Suprapubic skin (tissue), 4 donors: Measurements from ENCODE around the gene TTBK2. TPM values are rescaled to one million over a fixed set of nuclear protein-coding genes. Genes with fewer than 3 reads are reported as not detected.

Experiments
- DNase-seq, 2 donors: peaks; one replicate each; pipeline ENCODE4 v3.0.0-alpha.2; 2019; ENCODE audit warnings: low spot score in 2 of 2
- H3K27ac ChIP-seq: fragments of 200-600 bp; sonication (generic); one replicate; pipeline ENCODE4 v1.5.1; 2019
- H3K27me3 ChIP-seq: fragments of 200-600 bp; sonication (generic); one replicate; pipeline ENCODE4 v1.5.1; 2019
- H3K36me3 ChIP-seq: fragments of 200-600 bp; sonication (generic); one replicate; pipeline ENCODE4 v1.5.1; 2019
- H3K4me1 ChIP-seq: fragments of 200-600 bp; sonication (generic); one replicate; pipeline ENCODE4 v1.5.1; 2019
- H3K4me3 ChIP-seq: fragments of 200-600 bp; sonication (generic); one replicate; pipeline ENCODE4 v1.5.1; 2019; ENCODE audit warnings: mild to moderate bottlenecking
- H3K9me3 ChIP-seq: fragments of 200-600 bp; sonication (generic); one replicate; pipeline ENCODE4 v1.5.1; 2019
- EP300 ChIP-seq: sonication (generic); formaldehyde crosslinking; IDR thresholded peaks from one replicate; pipeline ENCODE4 v1.6.1; 2017; ENCODE audit warnings: antibody characterized with exemption
- POLR2A ChIP-seq, 2 donors: fragments of 450-650 bp; IDR thresholded peaks; one replicate each; pipeline ENCODE4 v1.6.1; 2017; ENCODE audit warnings: antibody characterized with exemption in 2 of 2, mild to moderate bottlenecking in 2 of 2, moderate library complexity in 2 of 2
- POLR2AphosphoS5 ChIP-seq, 3 donors: sonication (generic); formaldehyde crosslinking; IDR thresholded peaks; one replicate each; pipeline ENCODE4 v1.6.1; 2017; ENCODE audit warnings: antibody characterized with exemption in 3 of 3
- WGBS: methylation state at CpG from one replicate; pipeline ENCODE4 v1.1.5; 2018; 5-methylcytosine and 5-hydroxymethylcytosine counted together
- total RNA-seq, 4 donors: library from RNA; depleted of rRNA; stranded (reverse); fragments of >200 nt; gene quantifications; one replicate each; pipeline ENCODE4 v1.1.0, GENCODE V29; 2016
- TF ChIP-seq, protein P1 (sequence below), 2 donors: fragments of 200-600 bp in 1 of 2; fragments of 450-650 bp in 1 of 2; sonication (generic) in 1 of 2; IDR thresholded peaks; one replicate each; pipeline ENCODE4 v1.5.1; 2016 to 2019; ENCODE audit warnings: antibody characterized with exemption in 2 of 2, mild to moderate bottlenecking in 1 of 2, moderate library complexity in 1 of 2

Gene TTBK2
- total RNA-seq, 4 donors from 2014 or later: 10.5 to 20.6 (median 14.8) TPM

DNA sequence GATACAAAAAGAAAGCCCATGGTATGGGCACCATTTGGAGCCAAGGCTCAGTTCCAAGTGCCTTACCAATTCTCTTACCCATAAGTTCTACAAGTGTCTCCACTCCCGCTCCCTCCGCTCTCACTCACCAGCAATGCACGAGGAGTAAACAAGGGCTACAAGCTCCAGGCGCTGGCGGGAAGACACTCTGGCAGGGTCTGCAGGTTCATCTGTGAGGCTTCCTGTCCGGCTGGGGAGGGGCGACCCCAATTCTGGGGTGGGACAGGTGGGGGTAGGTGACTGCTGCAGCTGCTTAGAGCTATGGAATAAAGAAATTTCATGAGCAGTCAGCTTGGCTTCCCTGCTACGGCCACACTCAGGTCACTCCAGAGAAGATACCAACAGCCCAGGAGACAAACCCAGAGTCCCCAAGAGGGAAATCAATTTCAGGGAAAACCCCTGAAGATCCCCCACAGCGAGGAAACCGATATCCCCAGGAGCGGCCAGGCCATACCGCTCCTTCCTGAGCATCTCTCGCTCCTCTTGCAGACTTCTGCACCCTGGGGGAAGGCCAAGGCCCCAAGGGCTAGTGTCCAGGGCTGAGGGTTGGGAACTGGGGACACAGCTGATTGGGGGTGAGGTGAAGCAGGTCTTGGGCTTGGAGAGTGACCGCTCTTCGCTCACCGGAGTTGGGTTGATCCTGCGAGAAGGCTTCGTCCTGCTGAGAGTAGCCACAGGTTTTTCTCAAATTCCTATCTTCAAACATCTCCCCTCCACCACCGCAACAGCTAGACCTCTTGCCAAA lies 185.0 kb downstream of the TTBK2 start:
- Histone ChIP-seq H3K9me3 (no peaks in the 10 kb centered on the region), H3K36me3 (peaks cover 45% of the 10 kb centered on the region), H3K4me3 (peak overlapping the region; percentile 67), H3K27me3 (no peaks in the 10 kb centered on the region), H3K4me1 (peaks cover 16% of the 10 kb centered on the region), H3K27ac (no peak overlapping the region)
- no peak for TF ChIP-seq POLR2AphosphoS5 (IDR thresholded peaks at IDR 0.05)
- no peak for TF ChIP-seq POLR2A (IDR thresholded peaks at IDR 0.05)
- TF ChIP-seq, protein P1, sequence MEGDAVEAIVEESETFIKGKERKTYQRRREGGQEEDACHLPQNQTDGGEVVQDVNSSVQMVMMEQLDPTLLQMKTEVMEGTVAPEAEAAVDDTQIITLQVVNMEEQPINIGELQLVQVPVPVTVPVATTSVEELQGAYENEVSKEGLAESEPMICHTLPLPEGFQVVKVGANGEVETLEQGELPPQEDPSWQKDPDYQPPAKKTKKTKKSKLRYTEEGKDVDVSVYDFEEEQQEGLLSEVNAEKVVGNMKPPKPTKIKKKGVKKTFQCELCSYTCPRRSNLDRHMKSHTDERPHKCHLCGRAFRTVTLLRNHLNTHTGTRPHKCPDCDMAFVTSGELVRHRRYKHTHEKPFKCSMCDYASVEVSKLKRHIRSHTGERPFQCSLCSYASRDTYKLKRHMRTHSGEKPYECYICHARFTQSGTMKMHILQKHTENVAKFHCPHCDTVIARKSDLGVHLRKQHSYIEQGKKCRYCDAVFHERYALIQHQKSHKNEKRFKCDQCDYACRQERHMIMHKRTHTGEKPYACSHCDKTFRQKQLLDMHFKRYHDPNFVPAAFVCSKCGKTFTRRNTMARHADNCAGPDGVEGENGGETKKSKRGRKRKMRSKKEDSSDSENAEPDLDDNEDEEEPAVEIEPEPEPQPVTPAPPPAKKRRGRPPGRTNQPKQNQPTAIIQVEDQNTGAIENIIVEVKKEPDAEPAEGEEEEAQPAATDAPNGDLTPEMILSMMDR (IDR thresholded peaks at IDR 0.05): no peak
- no peak for TF ChIP-seq EP300
- DNase-seq: no peak
- WGBS: 81% methylated on average over 16 of the region's 19 CpGs

DNA sequence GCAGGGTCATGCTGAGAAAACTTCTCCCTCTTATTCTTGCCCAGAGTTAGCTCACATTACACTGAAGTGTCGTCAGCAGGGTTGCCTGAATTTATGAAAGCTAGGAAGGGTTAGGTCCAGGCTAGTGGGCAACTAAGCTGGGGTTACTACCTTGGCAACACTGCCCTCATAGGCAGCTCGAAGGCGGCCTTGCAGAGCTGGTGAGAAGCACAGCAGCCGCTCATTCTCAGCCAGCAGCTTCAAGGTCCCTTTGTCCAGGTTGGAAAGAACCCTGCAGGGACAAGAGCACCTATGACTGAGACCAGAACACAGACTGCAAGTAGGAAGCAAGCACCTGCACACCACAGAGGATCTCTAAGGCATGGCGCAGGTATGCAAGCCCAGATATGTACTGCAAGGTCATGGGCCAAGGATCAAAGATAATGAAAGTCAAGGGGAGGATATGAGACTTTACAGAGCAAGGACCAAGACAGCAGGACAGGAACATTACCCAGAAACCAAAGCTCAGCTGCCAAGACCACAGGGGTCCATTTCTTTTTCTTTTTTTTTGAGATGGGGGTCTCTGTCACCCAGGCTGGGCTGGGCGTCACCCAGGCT lies 186.4 kb downstream of the TTBK2 start:
- Histone ChIP-seq H3K9me3 (no peaks in the 10 kb centered on the region), H3K27ac (no peak overlapping the region), H3K36me3 (peaks cover 59% of the 10 kb centered on the region), H3K27me3 (no peaks in the 10 kb centered on the region), H3K4me3 (no peak overlapping the region), H3K4me1 (peaks cover 16% of the 10 kb centered on the region)
- DNase-seq: no peak
- WGBS: 96% methylated on average over 6 of the region's 6 CpGs
- TF ChIP-seq, protein P1 (IDR thresholded peaks at IDR 0.05): no peak
- TF ChIP-seq EP300 (no peak), POLR2A (IDR thresholded peaks at IDR 0.05) (no peak), POLR2AphosphoS5 (IDR thresholded peaks at IDR 0.05) (no peak)

DNA sequence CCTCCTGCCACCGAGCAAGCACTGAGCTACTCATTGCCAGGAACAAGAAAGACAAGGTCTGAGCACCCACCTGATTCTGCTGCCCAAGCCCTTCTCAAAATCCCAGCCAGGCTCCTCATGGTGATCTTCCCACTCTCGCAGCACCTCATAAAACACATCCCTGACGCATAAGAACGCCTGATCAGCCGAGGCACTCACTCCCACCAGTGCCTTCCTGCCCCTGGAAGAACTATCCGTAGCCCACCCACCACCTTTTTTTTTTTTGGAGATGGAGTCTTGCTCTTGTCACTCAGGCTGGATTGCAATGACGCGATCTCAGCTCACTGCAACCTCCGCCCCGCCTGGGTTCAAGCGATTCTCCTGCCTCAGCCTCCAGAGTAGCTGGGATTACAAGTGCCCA lies 187.6 kb downstream of the TTBK2 start:
- H3K27ac ChIP-seq: no peak overlapping the region
- WGBS: 93% methylated on average over 11 of the region's 11 CpGs
- TF ChIP-seq POLR2A (IDR thresholded peaks at IDR 0.05) (no peak), EP300 (no peak), POLR2AphosphoS5 (IDR thresholded peaks at IDR 0.05) (no peak)
- TF ChIP-seq, protein P1 (IDR thresholded peaks at IDR 0.05): no peak
- H3K36me3 ChIP-seq: peaks cover 71% of the 10 kb centered on the region
- no peak overlapping the region for H3K4me3 ChIP-seq
- H3K27me3 ChIP-seq: no peaks in the 10 kb centered on the region
- DNase-seq: no peak
- H3K9me3 ChIP-seq: no peaks in the 10 kb centered on the region
- peaks cover 16% of the 10 kb centered on the region for H3K4me1 ChIP-seq

DNA sequence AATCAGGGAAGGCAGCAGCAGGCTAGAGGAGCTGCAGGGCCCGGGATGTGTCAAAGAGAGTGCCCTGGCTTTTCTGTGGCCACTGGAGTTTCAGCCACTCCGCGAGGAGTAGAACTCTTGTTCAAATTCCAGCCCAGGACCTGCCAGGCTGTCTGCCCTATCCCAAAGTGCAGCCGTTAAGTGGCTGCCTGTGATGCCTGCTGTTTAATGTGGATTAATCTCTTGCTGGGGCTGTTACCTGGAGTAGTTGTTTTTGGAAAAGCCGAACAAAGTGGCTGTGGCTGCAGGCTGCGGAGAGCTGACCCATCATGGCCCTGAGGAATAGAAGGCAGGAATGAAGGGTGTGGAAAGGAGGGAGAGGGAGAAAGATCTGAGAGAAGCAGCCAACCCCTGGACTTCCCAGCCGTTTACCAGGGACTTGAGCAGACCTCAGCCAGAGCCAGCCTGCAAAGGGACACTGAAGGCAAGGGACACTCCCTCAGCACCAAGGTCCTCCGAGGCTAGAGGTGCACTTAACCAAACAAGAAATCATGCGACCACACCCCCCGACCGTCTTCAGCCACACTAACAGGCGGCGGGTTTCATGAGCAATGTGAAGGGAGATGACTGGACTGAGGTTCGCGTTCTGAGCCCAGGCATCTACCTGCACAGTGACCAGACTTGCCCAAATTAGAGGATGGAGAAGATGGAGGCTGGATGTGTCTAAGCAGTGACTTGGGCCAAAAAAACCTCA lies 188.3 kb downstream of the TTBK2 start:
- Histone ChIP-seq H3K36me3 (peaks cover 78% of the 10 kb centered on the region), H3K9me3 (no peaks in the 10 kb centered on the region), H3K27me3 (no peaks in the 10 kb centered on the region), H3K4me1 (peaks cover 11% of the 10 kb centered on the region), H3K4me3 (no peak overlapping the region), H3K27ac (no peak overlapping the region)
- TF ChIP-seq EP300 (no peak), POLR2A (IDR thresholded peaks at IDR 0.05) (no peak), POLR2AphosphoS5 (IDR thresholded peaks at IDR 0.05) (no peak)
- TF ChIP-seq, protein P1 (IDR thresholded peaks at IDR 0.05): no peak
- WGBS: 92% methylated on average over 14 of the region's 15 CpGs
- no peak for DNase-seq

DNA sequence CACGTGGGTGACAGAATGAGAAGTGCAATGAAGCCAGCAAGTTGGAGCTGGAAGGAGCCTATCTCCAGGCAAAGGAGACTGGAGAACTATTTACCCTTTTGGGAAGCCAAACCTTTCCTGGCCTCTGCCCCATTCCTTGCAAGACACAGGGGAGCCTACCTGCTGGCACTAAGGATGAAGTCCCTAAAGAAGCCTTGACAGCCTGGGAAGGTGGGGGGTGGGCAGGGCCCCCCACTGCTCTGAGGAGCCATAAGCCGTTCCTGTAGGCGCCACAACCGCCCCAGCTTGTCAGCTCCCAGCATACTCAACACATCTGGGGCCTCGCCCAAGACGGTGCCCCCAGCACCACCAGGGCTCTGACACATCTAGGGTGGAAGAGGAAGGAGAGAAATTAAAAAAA lies 189.1 kb downstream of the TTBK2 start:
- peaks cover 10% of the 10 kb centered on the region for H3K4me1 ChIP-seq

More for the DNA sequence above, 189.1 kb downstream of the TTBK2 start:
- H3K9me3 ChIP-seq: no peaks in the 10 kb centered on the region
- 74% methylated on average over 6 of the region's 6 CpGs for WGBS
- H3K36me3 ChIP-seq: peaks cover 85% of the 10 kb centered on the region
- H3K4me3 ChIP-seq: no peak overlapping the region
- TF ChIP-seq POLR2A (IDR thresholded peaks at IDR 0.05) (no peak), POLR2AphosphoS5 (IDR thresholded peaks at IDR 0.05) (no peak), EP300 (no peak)
- TF ChIP-seq, protein P1 (IDR thresholded peaks at IDR 0.05): no peak
- DNase-seq: no peak
- no peak overlapping the region for H3K27ac ChIP-seq
- no peaks in the 10 kb centered on the region for H3K27me3 ChIP-seq
